HFF-Myc (cell line): Measurements from ENCODE around the gene ZNF436.
A peak's percentile ranks its signal among the peaks of the same experiment; 100 is the strongest.

Experiments used
- DNase-seq: peaks from one replicate; pipeline ENCODE4 v3.0.0-alpha.2; 2011; ENCODE audit warnings: low read depth; ENCODE audit errors: extremely low read depth
- H3K4me3 ChIP-seq: replicated peaks from 2 replicates; pipeline ENCODE4 v1.5.1; 2011; ENCODE audit warnings: low read depth, mild to moderate bottlenecking, control low read depth, low read length
- TF ChIP-seq, protein P1 (sequence below): IDR thresholded peaks from 2 replicates; pipeline ENCODE4 v1.5.1; 2012; ENCODE audit warnings: mild to moderate bottlenecking, low read depth, low read length, control low read depth; ENCODE audit errors: missing control alignments

ZNF436 gene

DNA sequence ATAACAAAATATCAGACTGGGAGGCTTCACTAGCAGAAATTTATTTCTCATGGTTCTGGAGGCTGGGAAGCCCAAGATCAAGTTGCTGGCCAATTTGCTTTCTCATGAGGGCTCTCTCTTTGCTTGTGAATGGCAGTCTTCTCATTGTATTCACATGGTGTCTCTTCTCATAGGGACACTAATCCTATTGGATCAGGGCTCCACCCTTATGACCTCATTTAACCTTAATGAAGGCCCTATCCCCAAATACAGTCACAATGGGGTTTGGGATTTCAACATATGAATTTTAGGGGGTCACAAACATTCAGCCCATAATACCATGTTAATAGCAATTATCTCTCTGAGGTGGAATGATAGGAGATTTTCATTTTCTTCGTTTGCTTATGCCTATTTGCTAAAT, 29.6 kb upstream of the ZNF436 start:
- H3K4me3 ChIP-seq = no peak overlapping the region
- DNase-seq = no peak
- TF ChIP-seq, protein P1, sequence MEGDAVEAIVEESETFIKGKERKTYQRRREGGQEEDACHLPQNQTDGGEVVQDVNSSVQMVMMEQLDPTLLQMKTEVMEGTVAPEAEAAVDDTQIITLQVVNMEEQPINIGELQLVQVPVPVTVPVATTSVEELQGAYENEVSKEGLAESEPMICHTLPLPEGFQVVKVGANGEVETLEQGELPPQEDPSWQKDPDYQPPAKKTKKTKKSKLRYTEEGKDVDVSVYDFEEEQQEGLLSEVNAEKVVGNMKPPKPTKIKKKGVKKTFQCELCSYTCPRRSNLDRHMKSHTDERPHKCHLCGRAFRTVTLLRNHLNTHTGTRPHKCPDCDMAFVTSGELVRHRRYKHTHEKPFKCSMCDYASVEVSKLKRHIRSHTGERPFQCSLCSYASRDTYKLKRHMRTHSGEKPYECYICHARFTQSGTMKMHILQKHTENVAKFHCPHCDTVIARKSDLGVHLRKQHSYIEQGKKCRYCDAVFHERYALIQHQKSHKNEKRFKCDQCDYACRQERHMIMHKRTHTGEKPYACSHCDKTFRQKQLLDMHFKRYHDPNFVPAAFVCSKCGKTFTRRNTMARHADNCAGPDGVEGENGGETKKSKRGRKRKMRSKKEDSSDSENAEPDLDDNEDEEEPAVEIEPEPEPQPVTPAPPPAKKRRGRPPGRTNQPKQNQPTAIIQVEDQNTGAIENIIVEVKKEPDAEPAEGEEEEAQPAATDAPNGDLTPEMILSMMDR = no peak

DNA sequence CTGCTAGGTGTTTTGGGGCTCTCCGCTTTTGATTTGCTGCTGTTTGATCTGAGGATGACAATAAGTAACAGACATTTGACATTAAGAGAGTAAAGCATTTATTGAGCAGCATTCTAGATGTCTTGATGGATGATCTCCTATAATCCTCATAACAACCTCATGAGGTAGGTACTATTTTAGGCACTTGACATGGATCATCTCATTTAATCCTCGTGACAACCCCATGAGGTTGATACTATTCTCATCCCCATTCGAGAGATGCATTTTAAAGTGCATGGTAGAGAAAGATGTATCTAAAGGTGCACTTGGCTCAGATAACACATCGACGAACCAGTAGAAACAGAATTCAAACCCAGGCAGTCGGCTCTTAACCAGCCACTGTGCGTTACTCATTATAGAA, 28.3 kb upstream of the ZNF436 start:
- TF ChIP-seq, protein P1 = no peak
- DNase-seq = no peak
- H3K4me3 ChIP-seq = no peak overlapping the region

DNA sequence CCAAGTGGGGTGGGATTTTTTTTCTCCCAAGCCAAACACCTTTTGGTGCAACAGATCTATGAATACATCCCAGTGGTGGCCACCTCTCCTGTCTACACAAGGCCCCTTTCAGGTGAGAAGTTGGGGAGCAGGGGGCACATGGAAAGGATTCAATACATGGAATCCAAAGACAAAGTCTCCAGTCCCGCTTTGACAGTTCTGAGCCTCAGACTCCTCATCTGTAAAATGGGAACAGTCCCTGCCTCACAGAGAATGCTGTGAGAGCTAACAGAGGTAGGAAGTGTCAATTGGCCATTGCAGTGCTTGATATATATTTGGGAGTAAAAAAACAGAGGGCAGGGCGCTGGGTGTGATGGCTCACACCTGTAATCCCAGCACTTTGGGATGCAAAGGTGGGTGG, 26.7 kb upstream of the ZNF436 start:
- TF ChIP-seq, protein P1 = no peak
- H3K4me3 ChIP-seq = no peak overlapping the region
- DNase-seq = no peak

DNA sequence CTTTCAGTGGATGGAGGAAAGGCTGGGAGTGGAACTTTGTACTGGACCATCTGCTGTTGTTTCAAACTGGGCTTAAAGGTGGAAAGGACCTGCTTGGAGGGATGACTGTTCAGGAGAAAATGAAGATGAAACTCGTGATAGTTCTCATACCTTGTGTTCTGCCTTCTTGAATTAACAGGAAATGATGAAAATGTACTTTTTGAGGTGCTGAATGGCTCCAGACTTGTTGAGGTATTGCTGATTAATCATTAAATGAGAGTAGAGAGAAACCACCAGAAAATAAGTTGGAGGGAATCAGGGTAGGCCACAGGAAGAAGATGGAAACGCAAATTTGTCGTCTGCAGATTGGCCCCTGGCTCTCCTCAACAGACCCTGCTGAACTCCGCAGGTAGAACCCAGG, 26.2 kb upstream of the ZNF436 start:
- DNase-seq = no peak
- TF ChIP-seq, protein P1 = no peak
- no peak overlapping the region for H3K4me3 ChIP-seq

DNA sequence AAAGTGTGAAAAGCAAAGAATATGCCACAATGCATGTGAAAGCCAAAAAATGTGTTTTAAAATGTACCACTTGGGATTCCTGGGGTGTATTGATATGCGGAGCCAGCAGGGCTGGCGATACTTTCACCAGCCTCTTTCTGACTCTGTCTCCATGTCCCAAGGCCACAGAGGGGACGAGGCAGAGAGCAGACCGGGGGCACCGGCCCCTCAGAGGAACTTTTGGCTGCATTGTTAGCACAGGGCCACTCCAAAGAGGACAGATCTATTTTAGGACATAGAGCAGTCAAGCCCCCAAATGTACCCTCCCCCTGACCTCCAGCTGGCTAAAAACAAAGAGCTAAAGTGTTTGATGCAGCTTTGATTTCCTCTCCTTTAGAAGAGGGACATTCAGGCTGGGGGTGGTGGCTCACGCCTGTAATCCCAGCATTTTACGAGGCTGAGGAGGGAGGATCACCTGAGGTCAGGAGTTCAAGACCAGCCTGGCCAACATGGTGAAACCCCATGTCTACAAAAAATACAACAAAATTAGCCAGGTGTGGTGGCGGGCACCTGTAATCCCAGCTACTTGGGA, 25.6 kb upstream of the ZNF436 start:
- no peak for DNase-seq
- TF ChIP-seq, protein P1 = no peak
- no peak overlapping the region for H3K4me3 ChIP-seq

DNA sequence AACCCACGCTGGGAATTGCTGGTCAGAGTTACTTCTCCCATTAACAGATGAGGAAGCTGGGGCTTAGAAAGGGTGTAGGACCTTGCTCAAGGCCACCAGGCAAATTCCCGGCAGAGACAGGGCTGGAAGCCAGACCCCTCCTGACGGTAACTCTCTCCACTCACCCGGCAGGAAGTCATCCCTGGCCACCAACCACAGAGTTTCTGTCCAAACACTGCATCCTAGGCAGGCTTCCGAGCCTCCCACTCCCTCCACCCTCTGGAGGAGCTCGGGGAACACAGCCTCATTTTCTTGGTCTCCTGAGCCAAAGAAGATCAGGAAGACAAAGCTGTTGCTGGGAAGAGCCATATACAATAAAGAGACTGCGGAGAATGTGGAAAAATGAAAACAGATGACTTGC, 25.0 kb upstream of the ZNF436 start:
- DNase-seq = no peak
- TF ChIP-seq, protein P1 = no peak
- no peak overlapping the region for H3K4me3 ChIP-seq

DNA sequence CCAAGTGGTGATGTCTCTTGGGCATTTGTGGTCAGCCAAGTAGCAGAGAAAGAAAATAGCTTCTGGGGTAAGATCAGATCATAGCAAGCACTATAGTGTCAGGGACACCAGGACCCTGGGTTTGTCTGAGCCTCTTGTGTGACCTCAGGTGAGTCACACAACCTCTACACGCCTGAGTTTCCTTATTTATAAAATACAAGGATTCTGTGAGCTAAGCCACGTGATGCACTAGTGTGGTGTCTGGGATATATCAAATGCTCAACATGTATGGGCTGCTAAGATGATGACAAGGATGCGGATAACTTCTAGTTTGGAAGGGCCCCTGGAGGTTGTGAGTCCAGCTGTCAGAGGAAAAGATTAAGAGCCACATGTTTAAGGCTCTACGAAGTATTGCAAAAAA, 24.5 kb upstream of the ZNF436 start:
- DNase-seq = peak; percentile 79
- no peak overlapping the region for H3K4me3 ChIP-seq
- TF ChIP-seq, protein P1 = no peak
